22Rv1 (cell line): ENCODE measurements around the gene MAGI2.
"Not testable (repeated sequence)": the region's sequence is repeated elsewhere in the genome, so short reads cannot be mapped to it uniquely, and the experiment has no call there.

Experiments
- H3K27ac ChIP-seq: fragments of 450-650 bp; 2 replicates; pipeline ENCODE4 v1.5.1; 2017
- ZFX ChIP-seq: fragments of 450-650 bp; IDR thresholded peaks from 2 replicates; pipeline ENCODE4 v1.6.1; 2017; ENCODE audit warnings: antibody characterized with exemption, borderline replicate concordance
- TF ChIP-seq, protein P1 (sequence below): fragments of 450-650 bp; IDR thresholded peaks from 2 replicates; pipeline ENCODE4 v1.5.1; 2017; ENCODE audit warnings: mild to moderate bottlenecking

The MAGI2 gene

DNA sequence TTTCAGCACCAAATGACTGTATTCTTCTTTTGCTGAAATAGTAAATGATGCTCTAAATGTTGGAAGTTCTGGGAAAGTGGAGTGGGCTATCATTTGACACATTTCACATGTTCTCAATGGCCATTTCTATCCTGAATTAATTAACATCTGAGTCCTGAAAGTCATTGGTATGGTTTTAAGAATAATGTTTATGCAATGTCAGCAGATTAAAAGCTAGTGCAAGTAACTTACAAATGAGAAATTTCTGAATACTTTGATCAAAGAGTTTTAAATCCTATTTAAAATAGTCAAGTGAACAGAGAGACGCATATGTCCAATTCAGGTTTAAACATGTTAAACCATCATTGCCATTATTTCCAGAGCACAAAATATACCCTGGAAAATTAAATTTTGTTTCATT is 1146.8 kb downstream of the MAGI2 start:
- no peak overlapping the region for H3K27ac ChIP-seq
- TF ChIP-seq, protein P1, sequence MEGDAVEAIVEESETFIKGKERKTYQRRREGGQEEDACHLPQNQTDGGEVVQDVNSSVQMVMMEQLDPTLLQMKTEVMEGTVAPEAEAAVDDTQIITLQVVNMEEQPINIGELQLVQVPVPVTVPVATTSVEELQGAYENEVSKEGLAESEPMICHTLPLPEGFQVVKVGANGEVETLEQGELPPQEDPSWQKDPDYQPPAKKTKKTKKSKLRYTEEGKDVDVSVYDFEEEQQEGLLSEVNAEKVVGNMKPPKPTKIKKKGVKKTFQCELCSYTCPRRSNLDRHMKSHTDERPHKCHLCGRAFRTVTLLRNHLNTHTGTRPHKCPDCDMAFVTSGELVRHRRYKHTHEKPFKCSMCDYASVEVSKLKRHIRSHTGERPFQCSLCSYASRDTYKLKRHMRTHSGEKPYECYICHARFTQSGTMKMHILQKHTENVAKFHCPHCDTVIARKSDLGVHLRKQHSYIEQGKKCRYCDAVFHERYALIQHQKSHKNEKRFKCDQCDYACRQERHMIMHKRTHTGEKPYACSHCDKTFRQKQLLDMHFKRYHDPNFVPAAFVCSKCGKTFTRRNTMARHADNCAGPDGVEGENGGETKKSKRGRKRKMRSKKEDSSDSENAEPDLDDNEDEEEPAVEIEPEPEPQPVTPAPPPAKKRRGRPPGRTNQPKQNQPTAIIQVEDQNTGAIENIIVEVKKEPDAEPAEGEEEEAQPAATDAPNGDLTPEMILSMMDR, result no peak
- TF ChIP-seq ZFX, result no peak

DNA sequence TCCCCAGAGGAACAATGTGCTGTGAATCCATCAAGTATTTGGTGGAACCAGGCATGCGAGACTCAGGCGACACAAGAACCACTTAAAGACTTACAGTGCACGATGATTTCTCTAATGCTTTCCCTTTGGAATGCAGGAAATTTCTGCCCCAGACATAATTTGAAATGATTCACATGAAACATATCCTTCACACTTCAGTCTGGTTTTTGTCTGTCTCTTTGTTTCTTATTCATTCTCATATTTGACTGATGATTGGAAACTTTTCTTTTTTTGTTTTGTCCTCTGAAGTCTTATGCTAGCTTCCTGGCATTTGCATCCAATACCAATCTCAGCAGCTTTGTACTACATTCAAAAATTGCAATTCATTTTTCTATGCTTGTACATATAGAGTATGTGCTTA is 1152.1 kb downstream of the MAGI2 start:
- TF ChIP-seq ZFX, result no peak
- TF ChIP-seq, protein P1, result no peak

DNA sequence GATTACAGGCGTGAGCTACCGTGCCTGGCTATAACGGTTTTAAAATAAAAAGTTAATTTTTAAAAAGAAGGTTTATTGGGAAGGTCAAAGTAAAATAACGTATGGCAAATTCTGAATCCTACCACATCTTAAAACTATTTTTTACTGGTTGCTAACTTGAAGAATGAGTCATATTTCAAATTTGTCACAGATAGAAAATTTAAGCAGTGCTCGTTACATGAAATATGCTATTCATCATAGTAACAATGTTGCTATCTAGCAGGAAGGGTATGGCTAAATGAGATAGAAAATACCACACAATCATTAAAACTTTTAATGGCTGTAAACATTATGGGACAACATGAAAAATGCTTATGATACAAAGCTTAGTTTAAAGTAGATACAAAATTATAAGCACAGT is 1154.4 kb downstream of the MAGI2 start:
- H3K27ac ChIP-seq, result no peak overlapping the region
- TF ChIP-seq, protein P1, result no peak
- no peak for TF ChIP-seq ZFX

More for the DNA sequence above, 1152.1 kb downstream of the MAGI2 start:
- H3K27ac ChIP-seq, result no peak overlapping the region

GRCh38 chr7:78296644-78297371 is 1156.7 kb downstream of the MAGI2 start:
- TF ChIP-seq, protein P1, result no peak
- TF ChIP-seq ZFX, result no peak
- no peak overlapping the region for H3K27ac ChIP-seq

GRCh38 chr7:78296046-78296597 is 1157.3 kb downstream of the MAGI2 start:
- TF ChIP-seq, protein P1, result no peak
- no peak for TF ChIP-seq ZFX
- H3K27ac ChIP-seq, result no peak overlapping the region

DNA sequence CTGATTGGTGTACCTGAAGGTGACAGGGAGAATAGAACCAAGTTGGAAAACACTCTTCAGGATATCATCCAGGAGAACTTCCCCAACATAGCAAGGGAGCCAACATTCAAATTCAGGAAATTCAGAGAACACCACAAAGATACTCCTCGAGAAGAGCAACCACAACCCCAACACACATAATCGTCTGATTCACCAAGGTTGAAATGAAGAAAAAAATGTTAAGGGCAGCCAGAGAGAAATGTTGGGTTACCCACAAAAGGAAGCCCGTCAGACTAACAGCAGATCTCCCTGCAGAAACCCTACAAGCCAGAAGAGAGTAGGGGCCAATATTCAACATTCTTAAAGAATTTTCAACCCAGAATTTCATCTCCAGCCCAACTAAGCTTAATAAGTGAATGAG is 1164.0 kb downstream of the MAGI2 start:
- not testable (repeated sequence) for H3K27ac ChIP-seq

DNA sequence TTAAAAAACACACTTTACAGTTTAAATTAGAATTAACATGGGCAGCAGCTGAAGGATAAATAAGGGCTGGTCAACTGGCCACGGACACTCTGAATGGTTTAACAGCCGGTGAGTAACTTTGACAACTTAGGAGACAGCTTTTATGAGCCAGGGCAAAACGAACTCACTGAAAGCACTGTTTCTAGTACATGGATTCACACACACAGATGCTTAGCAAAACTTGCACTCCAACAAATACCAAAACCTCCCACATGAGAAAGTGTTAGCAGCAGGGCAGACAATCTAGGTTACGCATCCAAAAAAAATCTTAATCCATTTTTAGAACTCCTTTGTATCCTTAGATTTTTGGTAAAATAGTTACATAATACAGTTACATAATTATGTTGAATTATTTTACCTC is 1168.5 kb downstream of the MAGI2 start:
- no peak overlapping the region for H3K27ac ChIP-seq
- TF ChIP-seq ZFX, result no peak
- TF ChIP-seq, protein P1, result no peak

DNA sequence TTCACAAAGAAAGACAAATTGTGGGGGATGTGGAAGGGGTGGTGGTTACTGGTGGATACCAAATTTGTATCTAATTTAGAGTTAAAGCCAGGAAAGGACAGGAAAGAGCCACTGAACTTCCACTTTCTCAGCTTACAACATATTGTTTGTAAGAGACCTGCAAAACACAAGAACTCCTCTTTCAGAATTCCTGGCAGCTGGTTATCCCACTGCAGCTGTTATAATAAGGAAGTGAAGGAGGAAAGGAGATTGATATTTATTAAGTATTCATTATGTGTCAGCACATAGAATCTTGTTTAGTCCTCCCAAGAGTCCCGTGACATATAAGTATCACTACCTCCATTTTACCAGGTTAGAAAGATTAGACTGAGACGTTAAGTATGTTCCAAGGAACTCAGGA is 1173.2 kb downstream of the MAGI2 start:
- no peak overlapping the region for H3K27ac ChIP-seq
- no peak for TF ChIP-seq ZFX
- TF ChIP-seq, protein P1, result no peak
